Measurements from ENCODE around the gene LRRC49. TPM values are rescaled to one million over a fixed set of nuclear protein-coding genes. Genes with fewer than 3 reads are reported as not detected.

The LRRC49 gene
- total RNA-seq, 1 experiment from 2014 or later = 12.5 TPM

DNA sequence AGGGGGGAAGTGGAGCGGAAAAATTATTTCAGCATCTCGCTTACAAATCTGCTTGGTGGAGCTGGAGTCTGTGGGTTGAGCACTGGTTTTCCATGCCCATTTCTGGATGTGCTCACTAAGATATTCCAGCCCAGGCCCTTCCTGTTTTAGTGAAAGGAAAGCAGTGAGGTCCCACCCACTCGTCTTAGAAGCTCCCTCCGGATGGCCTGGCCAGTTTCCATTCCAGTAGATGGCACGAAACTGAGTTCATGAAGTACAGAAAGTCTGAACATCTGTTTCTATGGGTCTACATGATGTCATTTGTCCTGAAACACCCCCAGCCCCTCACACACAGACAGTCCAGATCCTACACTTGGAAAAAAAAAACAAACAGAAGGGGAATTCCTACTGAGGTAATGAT is 190.7 kb downstream of the LRRC49 start:
- DNase-seq (ENCODE audit: extremely low read depth, low read depth) = no peak

DNA sequence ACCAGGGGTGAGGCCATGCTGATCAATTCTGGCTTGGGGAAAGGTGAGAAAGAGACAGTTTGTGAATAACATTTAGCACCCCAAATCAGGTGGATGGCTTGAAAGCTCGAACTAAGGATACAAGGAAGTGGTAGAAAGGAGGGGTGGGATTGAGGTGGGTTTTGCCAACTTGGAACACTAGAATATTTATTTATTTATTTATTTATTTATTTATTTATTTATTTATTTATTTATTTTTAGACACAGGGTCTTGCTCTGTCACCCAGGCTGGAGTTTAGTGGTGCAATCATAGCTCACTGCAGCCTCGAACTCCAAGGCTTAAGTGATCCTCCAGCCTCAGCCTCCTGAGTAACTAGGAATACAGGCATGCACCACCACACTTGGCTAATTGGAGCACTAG is 191.6 kb downstream of the LRRC49 start:
- no peak for DNase-seq (ENCODE audit: extremely low read depth, low read depth)

DNA sequence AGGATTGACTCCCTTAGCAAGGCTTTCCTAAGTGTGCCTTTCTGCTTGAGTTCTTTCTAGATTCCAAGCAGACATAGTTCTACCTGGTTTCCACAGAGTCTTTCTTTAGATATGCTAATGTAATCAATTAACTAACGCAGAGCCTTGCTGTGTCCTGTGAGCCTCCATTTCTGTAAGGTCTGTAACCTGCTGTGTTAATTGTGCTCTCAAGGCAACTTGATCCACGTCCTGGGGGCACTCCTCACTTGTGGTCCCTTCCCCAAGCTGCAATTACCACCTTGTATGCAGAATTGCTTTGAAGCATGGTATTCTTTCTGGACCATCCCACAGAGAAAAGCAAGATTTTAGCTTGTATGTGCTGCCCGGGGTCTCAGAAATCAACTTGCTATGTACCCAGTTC is 193.2 kb downstream of the LRRC49 start:
- DNase-seq (ENCODE audit: extremely low read depth, low read depth) = no peak

DNA sequence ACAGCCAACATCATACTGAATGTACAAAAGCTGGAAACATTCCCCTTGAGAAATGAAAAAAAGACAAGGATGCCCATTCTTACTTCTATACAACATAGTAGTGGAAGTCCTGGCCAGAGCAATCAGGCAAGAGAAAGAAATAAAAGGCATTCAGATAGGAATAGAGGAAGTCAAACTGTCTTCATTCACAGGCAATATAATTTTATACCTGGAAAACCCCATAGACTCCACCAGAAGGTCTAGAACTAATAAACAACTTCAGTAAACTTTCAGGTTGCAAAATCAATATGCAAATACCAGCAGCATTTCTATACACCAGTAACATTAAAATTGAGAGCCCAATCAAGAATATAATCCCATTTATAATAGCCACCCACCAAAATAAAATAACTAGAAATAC is 195.5 kb downstream of the LRRC49 start:
- DNase-seq (ENCODE audit: extremely low read depth, low read depth) = no peak

DNA sequence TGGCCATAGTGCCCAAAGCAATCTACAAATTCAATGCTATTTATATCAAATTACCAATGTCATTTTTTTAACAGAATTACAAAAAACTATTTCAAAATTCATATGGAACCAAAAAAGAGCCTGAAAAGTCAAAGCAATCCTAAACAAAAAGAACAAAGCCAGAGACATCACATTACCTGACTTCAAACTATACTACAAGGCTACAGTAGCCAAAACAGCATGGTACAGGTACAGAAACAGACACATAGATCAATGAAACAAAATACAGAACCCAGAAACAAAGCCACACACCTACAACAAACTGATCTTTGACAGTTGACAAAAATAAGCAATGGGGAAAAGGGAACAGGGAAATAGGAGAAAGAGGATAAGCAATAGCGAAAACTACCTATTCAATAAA is 196.1 kb downstream of the LRRC49 start:
- DNase-seq (ENCODE audit: extremely low read depth, low read depth) = no peak

DNA sequence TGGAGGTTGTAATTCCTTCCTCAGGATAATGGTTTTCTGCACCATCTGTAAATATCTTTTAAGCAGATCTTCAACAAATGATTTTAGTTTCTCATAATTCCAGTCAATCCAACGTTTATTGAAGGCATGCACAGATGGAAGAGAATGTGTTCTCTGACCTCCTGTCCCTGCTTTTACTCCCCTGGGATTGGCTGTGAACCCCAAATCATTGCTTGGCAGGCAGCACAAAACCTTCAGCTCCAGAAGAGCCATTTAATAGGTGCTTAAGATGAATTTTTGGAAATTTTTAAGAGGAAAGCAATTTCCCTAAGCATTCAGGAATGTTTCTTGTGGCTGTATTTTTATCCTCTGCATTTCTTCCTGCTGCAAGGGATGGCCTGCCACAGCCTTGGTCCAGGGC is 197.2 kb downstream of the LRRC49 start:
- no peak for DNase-seq (ENCODE audit: extremely low read depth, low read depth)

DNA sequence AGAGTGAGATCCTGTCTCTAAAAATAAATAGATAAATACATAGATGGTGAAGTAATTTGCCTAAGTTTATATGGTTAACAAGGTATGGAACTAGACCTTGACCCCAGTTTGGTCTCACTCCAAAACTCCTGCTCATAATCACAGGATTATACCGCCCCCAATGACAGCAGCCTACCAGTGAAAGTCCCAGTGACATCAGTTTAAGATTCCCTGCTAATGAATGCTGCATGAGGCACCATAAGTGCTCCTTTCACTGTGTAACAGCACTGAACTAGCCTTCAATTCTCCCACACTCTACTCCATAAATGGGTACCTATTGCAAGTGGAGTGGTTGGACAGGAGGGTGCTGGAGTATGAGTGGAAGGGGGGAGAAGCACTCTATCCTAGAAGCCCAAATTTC is 199.0 kb downstream of the LRRC49 start:
- no peak for DNase-seq (ENCODE audit: extremely low read depth, low read depth)

DNA sequence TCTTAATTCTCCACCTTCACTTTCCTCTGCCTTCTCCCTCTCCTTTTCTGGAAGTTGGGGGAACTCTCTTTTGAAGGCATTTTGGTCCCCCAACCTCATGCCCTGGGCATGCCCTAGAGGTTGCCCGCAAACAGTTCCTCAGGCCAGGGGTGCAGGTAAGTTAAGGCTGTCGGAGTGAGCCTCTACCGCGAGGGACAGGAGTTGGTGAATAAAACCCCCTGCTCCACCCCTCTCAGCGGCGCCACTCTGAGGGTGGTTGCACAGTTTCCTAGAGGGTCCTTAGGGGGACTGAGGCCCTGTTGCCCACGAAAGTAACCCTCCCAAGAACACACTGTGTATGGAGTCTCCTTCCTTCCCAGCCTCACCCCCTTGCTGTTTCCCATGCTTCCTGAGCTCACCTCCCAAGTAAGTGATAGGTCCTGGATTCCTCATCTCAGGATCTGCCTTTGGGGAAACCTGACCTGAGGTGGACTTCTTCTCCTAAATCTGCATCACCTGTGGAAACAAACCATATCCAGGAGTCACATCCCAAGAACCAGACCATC is 199.5 kb downstream of the LRRC49 start:
- DNase-seq (ENCODE audit: extremely low read depth, low read depth) = no peak

DNA sequence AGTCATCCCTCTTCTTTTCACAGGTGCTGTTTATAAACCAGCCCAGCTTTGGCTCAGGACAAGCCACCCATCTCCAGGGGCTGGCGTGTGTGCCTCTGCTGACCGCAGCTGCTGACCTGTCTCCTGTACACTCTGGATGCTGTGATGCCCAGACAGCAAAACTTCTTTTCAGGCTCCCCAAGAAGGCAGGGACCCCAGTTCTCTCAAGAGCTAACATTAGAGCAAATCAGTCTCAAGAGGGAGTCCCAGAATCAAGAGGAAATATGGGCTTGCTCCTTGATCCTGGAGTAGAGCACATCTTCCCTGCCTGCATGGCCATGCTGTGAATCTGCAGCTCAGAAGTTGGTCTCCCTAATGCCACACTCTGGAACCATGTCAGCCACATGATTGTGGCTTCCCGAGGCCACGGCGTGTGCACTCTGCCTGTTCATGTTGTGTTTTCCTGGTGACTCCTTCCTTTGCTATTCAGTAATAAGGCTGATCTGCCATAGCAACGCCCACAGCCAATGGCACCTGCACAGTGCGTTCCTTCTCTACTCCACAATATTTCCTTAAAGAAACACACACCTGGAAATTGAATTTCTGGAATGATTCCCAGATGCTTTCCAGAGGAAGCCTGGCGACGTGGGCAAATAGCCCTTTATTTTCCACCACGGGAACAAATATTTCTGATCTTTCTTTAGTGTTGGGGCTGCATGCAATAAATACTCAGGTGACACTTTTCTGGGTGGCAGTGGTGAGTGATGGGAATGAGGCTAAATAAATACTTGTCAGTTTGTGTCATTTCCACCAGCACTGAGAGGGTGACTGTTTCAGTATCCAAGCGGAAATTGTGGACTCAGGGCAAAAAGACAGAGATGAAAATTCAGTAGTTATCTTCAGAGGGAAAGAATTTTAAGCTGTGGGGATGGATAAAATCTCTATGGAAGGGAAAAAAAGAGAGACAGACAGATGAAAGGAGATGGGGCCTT is 200.7 kb downstream of the LRRC49 start:
- DNase-seq (ENCODE audit: extremely low read depth, low read depth) = no peak

DNA sequence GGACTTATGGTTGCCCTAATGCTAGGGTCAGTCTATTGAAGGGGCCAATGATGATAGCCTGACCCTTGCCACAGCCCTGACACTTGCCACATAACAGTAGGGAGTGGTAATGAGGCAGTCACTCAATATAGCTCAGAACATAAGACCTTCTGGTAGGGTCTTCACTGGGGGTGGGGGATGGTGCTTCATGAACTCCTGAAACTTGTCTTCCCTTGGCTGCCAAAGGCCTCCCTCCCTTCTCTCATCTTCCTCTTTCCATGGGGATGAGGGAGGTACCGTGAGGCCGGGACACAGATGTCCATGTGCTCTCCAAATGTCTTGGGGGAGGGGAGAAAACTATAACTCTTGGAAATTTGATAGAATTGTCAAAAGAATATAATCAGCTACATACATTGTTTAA is 201.5 kb downstream of the LRRC49 start:
- DNase-seq (ENCODE audit: extremely low read depth, low read depth) = no peak

DNA sequence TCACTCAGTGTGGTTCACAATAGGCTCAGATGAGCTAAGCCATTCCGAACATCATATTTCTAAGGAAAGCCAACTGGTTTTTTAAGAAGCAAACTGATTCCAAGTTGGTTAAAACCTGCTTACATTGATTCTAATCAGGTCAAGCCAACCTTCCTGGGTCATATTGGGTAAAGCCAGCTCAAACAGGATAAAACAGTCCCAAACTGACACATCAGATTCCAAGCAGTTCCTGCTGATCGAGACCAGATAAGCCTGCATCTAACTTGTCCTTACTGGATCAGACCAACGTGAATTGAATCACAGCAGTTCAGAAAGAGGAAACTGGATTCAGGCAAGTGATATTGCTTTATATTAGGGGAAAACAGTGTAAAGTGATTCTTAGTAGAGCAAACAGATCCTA is 204.1 kb downstream of the LRRC49 start:
- no peak for DNase-seq (ENCODE audit: extremely low read depth, low read depth)

DNA sequence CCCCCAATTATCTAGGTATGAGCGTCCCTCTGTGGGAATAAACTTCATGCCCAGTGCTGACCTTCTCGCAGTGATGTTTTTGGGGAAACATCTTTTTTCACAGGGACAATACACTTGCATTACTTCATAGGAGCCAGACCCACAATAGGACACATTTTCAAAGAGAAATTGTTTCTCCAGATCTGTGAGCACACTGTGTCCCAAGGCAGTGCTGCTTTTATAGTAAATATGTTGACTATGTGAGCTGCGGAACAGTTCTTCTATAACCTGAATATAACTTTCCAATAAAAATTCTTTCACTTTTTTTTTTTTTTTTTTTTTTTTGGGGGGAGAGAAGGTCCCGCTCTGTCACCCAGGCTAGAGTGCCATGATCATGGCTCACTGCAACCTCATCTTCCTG is 205.3 kb downstream of the LRRC49 start:
- no peak for DNase-seq (ENCODE audit: extremely low read depth, low read depth)

DNA sequence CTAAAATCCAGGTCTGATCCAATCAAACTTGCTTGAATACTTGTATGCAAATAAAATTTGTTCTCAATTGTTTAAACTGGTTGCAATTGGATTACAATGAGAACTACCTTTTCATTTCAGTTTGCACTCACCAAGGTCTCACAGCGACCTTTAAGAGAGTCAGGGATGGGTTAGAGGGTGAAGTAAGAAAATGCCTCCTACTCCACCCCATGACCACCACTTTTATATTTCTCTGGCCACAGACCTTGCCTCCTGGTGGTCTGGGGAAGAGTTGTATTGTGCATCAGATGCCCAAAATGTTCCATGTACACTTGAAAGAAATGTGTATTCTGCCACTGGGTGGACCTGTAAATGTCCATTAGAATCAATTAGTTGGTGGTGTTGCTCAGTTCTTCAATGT is 206.3 kb downstream of the LRRC49 start:
- DNase-seq (ENCODE audit: extremely low read depth, low read depth) = no peak

Other genes with a start within 250 kb of the LRRC49 start
- gene UACA, start 129.3 kb upstream of the LRRC49 start, total RNA-seq (2014; rRNA removed; shearing (Covaris generic)) = 19.0 and 28.5 TPM in 2 replicates
- 66.0 and 78.3 TPM in 2 replicates for gene LARP6, start 38.7 kb upstream of the LRRC49 start, total RNA-seq (2014; rRNA removed; shearing (Covaris generic))
- gene THAP10, start 393 bp upstream of the LRRC49 start, total RNA-seq (2014; rRNA removed; shearing (Covaris generic)) = 4.9 and 5.6 TPM in 2 replicates
- 20.0 and 21.7 TPM in 2 replicates for gene THSD4, start 222.6 kb downstream of the LRRC49 start, total RNA-seq (2014; rRNA removed; shearing (Covaris generic))